GM10248 (cell line): ENCODE data around the gene CD244.
"Not testable (repeated sequence)": the region's sequence is repeated elsewhere in the genome, so short reads cannot be mapped to it uniquely, and the experiment has no call there.

Source experiments
- CTCF ChIA-PET: fragments of 300-600 bp; sonication (Branson Sonifier 250); formaldehyde crosslinking; extraction: SDS; loops from one replicate; lab custom pipeline; 2021; ENCODE audit warnings: antibody characterized with exemption; lab: Yijun Ruan, JAX
- POLR2A ChIA-PET: fragments of 350-650 bp; sonication (Branson Sonifier 250); formaldehyde crosslinking; extraction: SDS; loops from one replicate; lab custom pipeline; 2020; ENCODE audit warnings: antibody characterized with exemption; lab: Yijun Ruan, JAX
- DNase-seq: peaks from one replicate; pipeline ENCODE4 v3.0.0; 2012; ENCODE audit errors: extremely low spot score
- CTCF ChIP-seq: IDR thresholded peaks from 2 replicates; pipeline ENCODE4 v1.5.1; 2012; ENCODE audit warnings: mild to moderate bottlenecking, low read depth; ENCODE audit errors: extremely low read depth, missing control alignments, control extremely low read depth

Gene CD244

DNA sequence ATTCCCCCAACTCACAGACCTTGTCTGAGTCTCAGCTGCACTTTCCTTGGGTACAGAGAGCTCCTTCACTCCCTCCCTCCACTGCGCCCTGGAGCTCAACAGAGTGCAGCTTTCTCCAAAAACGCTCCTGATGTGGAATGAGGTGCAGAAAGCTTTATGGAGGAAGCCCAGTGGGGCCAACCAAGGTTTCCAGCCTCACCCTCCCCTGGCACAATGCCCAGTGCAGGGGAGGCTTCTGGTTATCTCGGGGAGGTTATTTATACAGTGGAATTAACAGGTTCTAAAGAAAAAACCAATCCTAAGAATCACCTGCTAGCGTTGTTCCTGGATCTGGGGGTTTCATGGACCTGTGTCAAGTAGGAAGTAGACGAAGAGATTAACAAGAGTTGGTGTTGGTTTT lies 22.4 kb upstream of the CD244 start, which contains the start of gene ITLN1:
Gene ITLN1 (minus strand): TSS at position 139 of the 400 bp plus-strand sequence. CDS start 303 bp downstream, outside the sequence.
- no peak for TF ChIP-seq CTCF
- CTCF ChIA-PET, result interaction anchor here (0.7 to 4.8 kb wide), 9 partner anchors 9 to 107 kb away, joined by 3 to 19 read pairs (median 3); partner anchors contain the start of gene CD244
- POLR2A ChIA-PET, result no interaction called here
- DNase-seq, result no peak

- ChIA-PET CTCF (interaction anchor here (0.7 to 4.8 kb wide), 10 partner anchors 8 to 106 kb away, joined by 3 to 19 read pairs (median 4); partner anchors contain the start of gene CD244), POLR2A (no interaction called here)
- DNase-seq, result no peak
- no peak for TF ChIP-seq CTCF
Measured at GRCh38 chr1:160884579-160884978, 21.9 kb upstream of the CD244 start.

GRCh38 chr1:160883581-160884513 lies 21.2 kb upstream of the CD244 start:
- CTCF ChIA-PET, result interaction anchor here (1.0 to 4.8 kb wide), 10 partner anchors 7 to 106 kb away, joined by 3 to 19 read pairs (median 4); no protein-coding TSS in a partner anchor
- POLR2A ChIA-PET, result no interaction called here

DNA sequence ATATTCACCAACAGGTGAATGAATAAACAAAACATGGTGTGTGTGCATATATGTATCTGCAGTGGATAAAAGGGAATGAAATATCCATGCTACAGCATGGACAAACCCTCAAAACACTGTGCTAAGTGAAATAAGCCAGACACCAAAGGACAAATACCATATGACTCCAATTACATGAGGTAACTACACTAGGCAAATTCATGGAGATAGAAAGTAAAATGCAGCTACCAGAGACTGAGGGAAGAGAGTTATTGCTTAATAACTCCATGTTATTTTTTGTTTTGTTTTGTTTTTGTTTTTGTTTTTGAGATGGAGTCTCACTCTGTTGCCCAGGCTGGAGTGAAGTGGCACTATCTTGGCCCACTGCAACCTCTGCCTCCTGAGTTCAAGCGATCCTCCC lies 19.9 kb upstream of the CD244 start:
- TF ChIP-seq CTCF, result no peak
- ChIA-PET CTCF (interaction anchor here (1.0 to 2.0 kb wide), 3 partner anchors 21 to 105 kb away, joined by 3 to 9 read pairs (median 5); no protein-coding TSS in a partner anchor), POLR2A (no interaction called here)
- no peak for DNase-seq

More at GRCh38 chr1:160883581-160884513, 21.2 kb upstream of the CD244 start:
- TF ChIP-seq CTCF, result no peak
- DNase-seq, result no peak

GRCh38 chr1:160881264-160881663 lies 18.6 kb upstream of the CD244 start:
- POLR2A ChIA-PET, result not testable (repeated sequence)
- CTCF ChIA-PET, result interaction anchor here (1.3 kb wide), 1 partner anchor 12 kb away, joined by 4 read pairs; no protein-coding TSS in a partner anchor

GRCh38 chr1:160880216-160880615 lies 17.5 kb upstream of the CD244 start:
- ChIA-PET POLR2A (no interaction called here), CTCF (interaction anchor here (1.3 kb wide), 1 partner anchor 14 kb away, joined by 4 read pairs; no protein-coding TSS in a partner anchor)
- TF ChIP-seq CTCF, result no peak
- no peak for DNase-seq

More at GRCh38 chr1:160881264-160881663, 18.6 kb upstream of the CD244 start:
- not testable (repeated sequence) for DNase-seq
